Measurements from ENCODE around the gene CDC73.
"Not testable (repeated sequence)": the region's sequence is repeated elsewhere in the genome, so short reads cannot be mapped to it uniquely, and the experiment has no call there.

Gene CDC73

DNA sequence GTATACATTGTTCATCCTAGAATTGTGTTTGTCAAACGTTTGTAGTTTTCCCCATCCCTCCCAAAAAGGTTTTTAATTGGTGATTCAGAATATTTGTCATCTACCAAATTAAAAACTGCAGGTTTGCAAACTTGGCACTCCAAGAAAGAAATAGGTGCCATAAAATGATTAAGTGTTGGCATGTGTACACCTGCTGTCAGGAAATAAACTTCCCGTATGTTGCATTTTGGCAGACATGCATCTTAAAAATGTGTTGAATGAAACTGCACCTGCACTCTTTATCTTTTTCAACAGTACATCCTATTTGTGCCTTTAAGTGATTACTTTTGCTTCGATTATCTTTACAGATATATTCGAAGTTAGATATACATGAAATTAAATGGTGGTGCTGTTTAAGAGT lies 57.3 kb downstream of the CDC73 start:
- DNase-seq (ENCODE audit: low read depth in 2 of 2): no peak

DNA sequence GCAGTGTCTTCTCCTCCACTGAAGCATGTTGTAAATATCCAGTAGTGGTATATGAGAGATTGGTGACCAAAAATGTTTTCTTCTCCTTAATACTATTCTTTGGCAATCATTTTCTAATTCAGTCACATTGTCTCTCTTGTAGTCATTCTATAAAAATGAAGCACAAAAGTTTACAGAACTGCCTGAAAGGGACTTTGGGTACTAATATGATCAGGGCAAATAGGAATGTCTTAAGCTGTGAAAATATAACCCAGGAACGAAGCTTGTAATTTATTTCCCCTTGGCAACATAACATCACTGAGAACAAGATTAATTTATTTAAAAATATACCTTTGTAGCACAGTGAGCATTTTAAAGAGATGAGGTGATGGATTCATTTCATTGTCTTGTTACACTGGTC lies 59.7 kb downstream of the CDC73 start:
- no peak for DNase-seq (ENCODE audit: low read depth in 2 of 2)

DNA sequence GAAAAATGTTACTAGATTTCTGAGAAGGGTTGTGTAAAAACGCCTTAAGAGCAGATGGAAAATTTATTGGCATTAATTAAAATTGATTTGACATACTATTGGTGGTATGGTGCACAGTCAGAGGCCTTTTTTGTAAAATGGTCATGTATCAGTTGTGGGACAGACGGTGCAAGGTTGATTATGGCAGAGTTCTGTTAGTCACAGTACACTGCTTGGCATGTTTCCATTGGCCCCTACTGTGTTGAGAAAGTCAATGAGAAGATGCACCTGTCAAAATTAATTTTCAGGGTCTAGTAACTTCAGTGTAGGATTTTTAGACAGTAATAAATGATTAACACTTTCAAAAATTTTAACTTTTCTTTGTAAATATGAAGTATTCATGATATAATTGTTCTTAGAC lies 60.2 kb downstream of the CDC73 start:
- DNase-seq (ENCODE audit: low read depth in 2 of 2): no peak

DNA sequence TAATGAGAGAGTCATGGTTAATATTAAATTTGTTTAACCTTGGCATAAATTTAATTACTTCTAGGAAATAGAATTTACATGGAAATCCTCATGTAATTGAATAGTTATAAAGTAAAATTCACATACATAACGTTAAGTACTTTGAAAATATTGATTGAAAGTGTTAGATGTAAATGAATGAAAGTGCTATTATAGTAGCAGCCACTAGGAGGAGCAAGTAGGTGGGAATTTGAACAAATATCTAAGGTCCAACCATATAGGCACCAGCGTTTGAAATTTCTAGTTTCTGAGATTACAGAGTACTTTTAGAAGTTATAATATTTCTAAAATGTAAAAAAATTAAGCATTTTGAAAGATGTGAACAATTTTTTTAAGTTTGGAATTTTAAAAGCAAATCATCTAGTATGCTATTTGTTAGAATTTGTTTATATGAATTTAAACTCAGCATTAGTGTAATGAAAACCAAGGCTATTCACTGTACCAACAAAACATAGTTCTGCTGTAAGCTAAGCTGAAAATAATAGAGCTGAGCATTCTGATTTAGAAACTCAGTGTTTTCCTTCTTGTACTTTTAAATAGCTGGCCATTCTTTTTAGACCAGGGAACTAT lies 61.3 kb downstream of the CDC73 start:
- DNase-seq (ENCODE audit: low read depth in 2 of 2): no peak

DNA sequence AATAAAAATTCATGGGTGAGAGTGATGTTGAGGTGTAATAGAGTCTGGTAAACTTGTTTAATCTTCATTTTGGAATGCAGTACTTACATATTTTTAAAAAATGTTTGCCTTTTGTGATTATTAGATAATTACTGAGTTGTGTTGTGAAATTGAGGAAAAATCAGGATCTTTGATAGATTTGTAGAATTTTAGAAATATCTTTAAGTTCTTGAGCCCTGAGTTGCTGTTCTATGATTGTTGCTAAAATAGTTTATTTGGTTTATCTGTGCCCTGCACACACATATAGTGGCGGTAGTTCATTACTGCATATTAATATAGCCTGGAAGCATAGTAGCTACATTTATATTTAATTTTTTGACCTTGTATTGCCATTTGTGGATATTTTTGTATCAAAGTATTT lies 62.9 kb downstream of the CDC73 start:
- no peak for DNase-seq (ENCODE audit: low read depth in 2 of 2)

DNA sequence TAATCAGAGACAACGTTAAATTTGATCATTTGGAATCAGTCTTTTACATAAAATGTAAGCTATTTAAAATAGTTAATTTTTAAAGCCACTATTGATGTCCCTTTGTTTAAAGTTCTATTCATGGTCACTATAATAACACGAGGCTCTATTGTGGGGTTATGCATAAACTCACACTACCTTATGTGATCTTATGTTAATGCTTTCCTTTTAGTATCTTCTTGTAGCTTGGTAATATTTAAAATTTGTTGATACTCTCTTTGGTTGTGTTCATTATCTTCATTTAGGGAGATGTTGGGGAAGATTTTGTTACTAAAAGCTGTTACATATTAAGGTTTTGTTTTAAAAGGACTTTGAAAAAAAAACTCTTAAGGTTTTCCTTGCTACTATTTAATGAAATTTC lies 63.4 kb downstream of the CDC73 start:
- DNase-seq (ENCODE audit: low read depth in 2 of 2): no peak

DNA sequence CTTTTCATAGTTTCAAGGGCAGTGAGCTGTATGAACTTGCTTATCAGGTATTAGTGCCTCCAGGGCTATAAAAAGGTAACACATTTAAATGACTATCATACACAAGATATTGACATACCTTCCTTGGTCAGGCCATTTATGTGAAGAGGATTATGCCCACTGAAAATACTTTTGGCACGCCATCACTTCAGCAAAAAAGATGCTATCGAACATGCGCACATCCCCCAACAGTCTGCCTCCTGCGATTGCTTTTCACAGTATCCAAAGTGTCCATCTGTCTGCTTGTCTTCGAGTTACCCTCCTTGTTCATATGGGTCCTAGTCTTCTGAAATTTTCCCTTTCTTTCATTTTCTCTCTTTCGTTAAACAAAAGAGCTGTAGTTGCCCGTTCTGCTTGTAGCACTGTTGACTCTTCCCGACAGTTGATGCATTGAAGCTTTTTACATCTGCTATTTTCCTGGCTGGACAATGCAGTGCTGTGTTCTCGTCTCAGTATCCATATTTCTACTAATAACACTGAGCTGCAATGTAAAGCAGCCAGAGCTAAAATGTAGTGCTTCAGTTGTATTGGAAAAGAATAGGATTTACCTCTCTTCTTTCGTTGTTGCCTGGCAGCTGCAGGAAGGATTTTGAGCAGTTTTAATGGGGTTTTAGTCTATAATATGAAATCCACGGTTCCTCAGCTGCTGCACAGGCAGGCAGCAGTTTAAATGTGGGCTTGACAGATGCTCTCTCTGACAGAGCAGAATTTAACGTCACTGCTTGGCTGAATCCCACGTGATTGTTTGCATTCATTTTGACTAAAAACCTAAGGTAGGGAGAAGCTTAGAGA lies 64.3 kb downstream of the CDC73 start, which contains the start of gene B3GALT2:
B3GALT2 (minus strand) TSS at position 713 of the 831 bp plus-strand sequence. CDS start 5,051 bp downstream, outside the sequence.
- no peak for DNase-seq (ENCODE audit: low read depth in 2 of 2)

DNA sequence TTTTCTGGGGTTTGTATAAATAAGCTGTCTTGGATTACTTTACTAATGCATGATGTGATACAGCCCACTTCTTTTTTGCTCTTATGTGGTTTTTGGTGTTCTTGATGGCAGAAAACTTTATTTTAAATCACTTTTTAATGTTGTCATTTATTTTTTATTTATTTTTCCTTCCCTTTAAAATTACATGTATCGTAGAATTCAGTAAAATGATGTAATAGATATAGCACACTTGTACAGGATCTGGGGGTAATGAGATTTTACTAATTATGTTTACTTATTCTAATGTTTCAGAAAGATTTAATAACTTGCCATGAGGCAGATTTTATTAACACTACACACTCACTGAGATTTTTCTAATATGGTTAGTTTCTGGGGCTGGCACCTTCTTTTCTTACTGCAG lies 65.3 kb downstream of the CDC73 start:
- DNase-seq (ENCODE audit: low read depth in 2 of 2): no peak

DNA sequence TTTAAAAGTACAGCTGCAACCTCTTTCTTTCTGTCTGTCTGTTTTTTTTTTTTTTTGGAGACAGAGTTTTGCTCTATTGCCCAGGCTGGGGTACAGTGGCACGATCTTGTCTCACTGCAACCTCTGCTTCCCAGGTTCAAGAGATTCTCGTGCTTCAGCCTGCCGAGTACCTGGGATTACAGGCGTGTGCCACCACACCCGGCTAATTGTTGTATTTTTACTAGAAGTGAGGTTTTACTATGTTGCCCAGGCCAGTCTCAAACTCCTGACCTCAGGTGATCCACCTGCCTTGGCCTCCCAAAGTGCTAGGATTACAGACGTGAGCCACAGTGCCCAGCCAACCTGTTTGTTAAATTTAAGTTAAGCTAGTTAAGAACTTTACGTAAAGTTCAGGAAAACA lies 67.1 kb downstream of the CDC73 start:
- DNase-seq (ENCODE audit: low read depth in 2 of 2): not testable (repeated sequence)

DNA sequence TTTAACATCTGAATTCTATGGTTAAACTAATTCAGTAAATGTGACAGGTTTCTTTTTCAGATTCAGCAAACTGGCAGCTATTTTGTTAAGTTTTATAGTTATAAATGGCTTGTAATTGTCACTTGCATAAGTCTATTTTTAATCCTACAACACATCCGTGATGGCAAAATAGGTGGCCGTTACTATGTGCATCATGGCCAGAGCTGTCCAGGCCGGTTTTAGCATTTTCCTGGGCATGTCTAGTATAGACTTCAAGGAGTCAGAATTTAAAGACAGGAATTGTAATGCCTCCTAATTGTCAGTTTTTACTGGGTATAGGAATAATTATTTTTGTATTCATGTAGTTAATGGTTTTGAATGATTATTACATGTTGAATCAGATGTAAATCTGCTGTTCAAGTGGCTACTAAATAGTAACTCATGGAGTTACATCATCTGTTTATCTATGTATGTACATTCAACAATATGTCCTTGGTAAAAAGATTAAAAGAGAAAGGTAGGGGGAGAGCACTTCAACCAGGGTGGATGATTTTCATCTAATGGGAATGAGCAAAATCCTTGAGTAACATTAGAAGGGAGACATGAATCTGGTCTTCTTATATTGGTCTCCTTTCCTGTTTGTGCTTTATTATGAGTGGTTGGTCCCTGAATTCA lies 67.7 kb downstream of the CDC73 start:
- DNase-seq (ENCODE audit: low read depth in 2 of 2): no peak

DNA sequence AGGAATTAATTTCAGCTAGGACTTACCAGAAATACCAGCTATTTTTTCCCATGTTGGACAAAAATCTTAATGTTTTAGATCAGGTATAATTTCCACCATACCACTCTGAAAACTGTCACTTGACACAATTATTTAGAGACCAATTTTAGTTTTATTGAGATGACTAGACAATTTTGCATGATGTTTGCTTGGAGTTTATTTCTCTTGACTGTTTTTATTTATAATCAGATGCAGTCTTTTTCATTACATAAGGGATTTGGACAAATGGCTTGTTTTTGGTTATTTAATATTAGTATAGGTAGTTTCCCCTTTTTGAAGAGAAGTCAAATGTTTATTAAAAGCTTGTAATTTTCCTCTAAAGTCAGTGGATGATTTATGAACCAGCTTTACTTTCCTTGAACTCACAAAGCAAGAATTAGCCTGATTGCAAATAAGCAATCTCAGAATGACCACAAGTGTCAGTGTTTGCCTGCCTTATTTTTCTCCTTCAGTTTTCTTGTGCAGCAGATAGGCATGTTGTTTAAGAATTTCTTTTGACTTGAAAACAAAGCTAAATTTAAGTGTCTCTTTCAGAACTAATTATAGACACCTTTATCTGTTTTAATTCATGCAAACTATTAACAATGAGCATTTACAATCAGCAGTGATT lies 68.4 kb downstream of the CDC73 start:
- DNase-seq (ENCODE audit: low read depth in 2 of 2): no peak

DNA sequence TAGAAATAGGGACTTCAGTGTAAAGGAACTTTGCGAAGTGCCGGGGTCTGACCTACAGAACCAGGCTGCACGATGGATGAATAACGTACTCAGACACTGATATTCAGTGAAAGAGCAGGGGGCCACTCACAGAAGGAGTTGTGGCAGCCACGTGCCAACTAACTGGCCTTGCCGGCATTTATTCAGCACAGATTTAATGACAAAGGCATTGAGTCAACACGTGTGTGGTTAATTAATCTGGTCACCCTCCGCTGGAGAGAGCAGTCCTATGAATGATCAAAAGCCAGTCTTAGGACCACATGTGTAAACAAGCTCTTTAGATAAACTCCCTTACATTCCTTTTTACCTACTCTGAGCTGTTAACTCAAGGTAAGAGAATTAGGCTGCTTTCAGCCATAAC lies 70.8 kb downstream of the CDC73 start:
- no peak for DNase-seq (ENCODE audit: low read depth in 2 of 2)

DNA sequence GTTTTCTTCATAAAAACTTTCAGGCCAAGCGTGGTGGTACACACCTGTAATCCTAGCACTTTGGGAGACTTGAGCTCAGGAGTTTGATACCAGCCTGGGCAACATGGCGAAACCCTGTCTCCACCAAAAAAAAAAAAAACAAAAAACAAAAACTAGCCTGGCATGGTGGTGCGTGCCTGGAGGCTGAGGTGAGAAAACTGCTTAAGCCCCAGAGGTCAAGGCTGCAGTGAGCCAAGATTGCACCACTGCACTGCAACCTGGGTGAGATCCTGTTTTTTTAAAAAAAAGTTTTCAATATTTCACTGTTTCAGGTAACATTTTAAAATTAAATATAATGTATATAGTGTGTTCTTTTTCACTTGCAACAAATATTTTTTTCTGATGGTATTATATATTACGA lies 78.1 kb downstream of the CDC73 start:
- DNase-seq (ENCODE audit: low read depth in 2 of 2): no peak

DNA sequence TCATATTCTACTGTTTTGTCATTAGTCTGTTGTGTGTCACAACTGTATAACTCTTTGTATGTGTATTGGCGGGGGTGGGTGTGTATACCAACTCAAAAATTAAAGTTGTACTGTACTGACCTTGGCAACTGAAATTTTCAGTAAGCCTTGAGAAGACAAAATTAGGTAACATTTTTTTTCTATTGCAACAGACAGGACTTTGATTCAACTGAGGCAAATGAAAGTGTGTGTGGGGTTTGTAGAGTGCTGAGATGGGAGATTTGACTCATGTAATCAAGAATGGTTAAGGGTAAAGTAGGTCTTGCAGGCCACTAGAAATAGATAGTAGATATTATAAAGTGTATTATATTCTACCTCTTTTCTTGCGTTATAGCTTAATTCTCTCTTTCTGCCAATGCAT lies 79.2 kb downstream of the CDC73 start:
- DNase-seq (ENCODE audit: low read depth in 2 of 2): no peak

DNA sequence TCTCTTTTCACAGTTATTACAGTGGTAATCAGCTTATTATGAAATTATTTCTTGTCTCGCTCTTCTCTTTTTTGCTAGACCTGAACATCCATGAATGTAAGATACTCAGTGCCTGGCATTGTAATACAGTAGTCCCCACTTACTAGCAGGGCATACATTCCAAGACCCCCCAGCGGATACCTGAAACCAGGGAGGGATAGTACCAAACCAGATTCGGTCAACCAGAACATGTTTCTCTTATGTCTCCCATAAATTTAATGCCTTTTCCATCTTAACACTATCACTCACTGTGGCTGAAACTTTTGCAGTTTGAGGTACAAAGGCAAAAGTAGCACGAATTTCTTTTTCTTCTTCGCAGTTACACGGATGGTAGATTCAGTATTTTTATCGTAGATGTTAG lies 89.2 kb downstream of the CDC73 start:
- DNase-seq (ENCODE audit: low read depth in 2 of 2): no peak

DNA sequence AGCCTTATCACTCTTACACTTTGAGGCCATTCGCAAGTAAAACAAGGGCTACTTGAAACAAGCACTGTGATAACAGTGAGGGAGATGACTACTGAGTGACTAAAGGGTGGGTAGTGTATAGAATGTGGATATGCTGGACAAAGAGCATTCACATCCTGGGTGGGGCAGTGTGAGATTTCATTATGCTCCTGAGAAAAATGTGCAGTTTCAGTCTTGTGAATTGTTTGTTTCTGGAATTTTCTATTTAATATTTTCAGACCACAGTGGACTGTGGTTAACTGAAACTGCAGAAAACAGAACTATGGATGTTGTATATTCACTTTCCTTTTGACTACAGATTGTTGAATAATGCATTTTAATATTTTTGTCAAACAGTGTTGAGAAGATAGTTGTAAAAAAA lies 89.7 kb downstream of the CDC73 start:
- DNase-seq (ENCODE audit: low read depth in 2 of 2): no peak

DNA sequence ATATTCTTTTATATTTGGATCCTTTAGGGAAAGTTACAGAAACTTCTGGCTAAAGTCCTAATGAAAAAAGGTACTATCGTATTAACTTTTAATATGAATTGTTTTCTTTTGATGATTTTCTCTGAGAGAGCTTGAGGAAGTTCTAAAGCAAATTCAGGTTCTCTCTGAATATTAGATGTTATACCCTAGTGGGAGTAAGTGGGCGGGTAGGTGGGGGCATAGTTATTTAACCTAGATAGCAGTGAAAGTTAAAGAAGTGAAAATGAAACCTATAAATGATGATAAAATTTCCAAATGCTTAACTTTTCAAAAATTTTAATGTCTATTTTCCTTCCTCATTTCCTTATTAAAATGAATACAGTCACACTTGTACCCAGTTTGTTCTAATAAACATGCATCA lies 90.8 kb downstream of the CDC73 start:
- DNase-seq (ENCODE audit: low read depth in 2 of 2): no peak

DNA sequence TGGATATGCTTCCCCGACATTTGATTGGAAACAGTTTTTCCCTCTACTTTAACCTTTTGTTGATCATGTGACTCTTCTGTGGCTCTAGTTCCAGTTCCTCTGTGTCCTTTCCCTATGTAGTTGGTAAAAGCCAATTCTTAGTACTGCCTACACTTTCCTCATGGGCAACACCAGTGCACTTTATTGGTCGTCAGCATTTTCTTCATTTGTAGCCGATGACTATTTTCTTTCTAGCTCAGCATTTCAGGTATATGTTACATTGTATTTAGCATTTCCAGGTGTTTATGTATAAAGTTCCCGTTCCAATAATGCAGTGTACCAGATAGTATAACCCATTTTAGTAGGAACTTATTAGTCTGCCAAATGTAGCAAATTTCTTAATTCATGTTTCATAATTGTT lies 92.2 kb downstream of the CDC73 start:
- DNase-seq (ENCODE audit: low read depth in 2 of 2): no peak

DNA sequence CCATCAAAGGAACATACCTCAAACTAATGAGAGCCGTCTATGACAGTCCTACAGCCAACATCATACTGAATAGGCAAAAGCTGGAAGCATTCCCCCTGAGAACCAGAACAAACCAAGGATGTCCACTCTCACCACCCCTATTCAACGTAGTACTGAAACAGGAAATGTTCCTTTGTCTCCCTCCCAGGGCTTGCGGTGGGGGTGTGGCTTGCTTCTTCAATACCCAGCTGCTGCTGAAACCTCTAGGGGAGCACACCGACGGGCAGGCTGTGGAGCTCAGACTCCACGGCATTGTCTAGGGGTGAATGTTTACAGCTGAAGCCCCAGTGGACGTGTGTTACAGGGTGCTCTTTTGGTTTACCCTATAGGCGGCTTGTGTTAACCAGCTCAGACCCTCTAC lies 95.1 kb downstream of the CDC73 start:
- no peak for DNase-seq (ENCODE audit: low read depth in 2 of 2)

DNA sequence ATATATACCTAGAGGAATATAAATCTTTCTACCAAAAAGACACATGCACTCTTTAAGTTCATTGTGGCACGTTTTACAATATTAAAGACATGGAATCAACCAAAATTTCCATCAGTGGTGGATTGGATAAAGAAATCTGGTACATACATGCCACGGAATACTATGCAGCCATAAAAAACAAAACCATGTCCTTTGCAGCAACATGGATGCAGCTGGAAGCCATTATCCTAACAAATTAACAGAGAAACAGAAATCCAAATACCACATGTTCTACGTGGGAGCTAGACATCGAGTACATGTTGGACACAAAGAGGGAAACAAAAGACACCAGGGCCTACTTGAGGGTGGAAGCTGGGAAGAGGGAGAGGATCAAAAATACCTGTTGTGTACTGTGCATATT lies 97.6 kb downstream of the CDC73 start:
- no peak for DNase-seq (ENCODE audit: low read depth in 2 of 2)

DNA sequence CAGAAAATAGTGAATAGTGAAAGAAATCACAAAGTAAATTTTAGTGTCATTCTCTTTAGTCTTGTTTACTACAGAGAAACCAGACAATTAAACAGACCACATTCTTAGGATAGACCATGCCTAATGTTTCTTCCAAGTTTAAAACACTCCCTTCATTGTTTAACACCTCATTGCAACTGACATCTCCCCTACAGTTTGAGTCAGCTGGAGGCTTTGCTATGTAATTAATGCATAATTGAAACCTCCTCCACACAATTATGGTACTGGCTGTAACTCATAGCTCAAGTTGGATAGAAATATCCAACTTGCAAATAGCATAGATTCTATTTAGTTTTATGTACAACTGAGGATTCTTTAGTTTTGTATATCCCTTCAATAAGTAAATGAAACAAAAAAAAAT lies 99.8 kb downstream of the CDC73 start:
- DNase-seq (ENCODE audit: low read depth in 2 of 2): no peak

DNA sequence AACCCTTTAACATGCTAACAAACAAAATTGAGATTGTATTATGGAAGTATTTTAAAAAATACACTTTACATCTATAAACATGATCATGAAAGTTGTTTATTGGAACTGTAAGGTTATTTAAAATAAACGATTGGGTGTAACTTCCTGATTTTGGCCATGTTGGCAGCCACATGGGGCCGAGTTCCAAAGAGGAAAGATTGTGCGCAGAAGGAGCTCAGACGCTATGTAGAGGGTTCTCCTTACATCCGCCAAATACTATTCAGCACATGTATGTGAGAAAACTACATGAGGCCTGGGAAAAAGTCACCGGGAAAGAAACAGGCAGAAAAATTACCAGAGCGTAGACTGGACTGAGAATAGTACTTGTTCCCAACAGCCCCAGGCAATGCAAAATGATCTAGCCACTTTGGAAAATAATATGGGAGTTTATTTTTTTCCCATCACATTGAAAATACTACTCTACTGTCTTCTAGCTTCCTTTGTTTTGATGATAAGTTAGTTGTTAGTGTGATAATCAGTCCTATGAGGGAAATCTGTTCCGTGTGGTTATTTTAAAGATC lies 100.3 kb downstream of the CDC73 start:
- no peak for DNase-seq (ENCODE audit: low read depth in 2 of 2)
